Endothelial cell of umbilical vein (primary cell): ENCODE measurements around the gene SERGEF. TPM values are rescaled to one million over a fixed set of nuclear protein-coding genes. Genes with fewer than 3 reads are reported as not detected.

Experiments used
- BruUV-seq: library from RNA; stranded (reverse); fragments of 400-500 nt; replicated peaks from 2 replicates; lab custom pipeline; 2021; lab: Mats Ljungman, UMichigan
- CTCF ChIA-PET: fragments of 300-600, 350-600 bp; sonication (Branson Sonifier 250); formaldehyde crosslinking; loops from one replicate; lab custom pipeline; 2021; ENCODE audit warnings: antibody characterized with exemption, inconsistent platforms; lab: Charles Lee
- POLR2A ChIA-PET: fragments of 300-600, 350-600 bp; sonication (Branson Sonifier 250); formaldehyde crosslinking; loops from one replicate; lab custom pipeline; 2021; ENCODE audit warnings: antibody characterized with exemption, inconsistent platforms; lab: Charles Lee
- DNase-seq: peaks from one replicate; pipeline ENCODE4 v3.0.0-alpha.2; 2011; ENCODE audit warnings: low read depth, low spot score
- FAIRE-seq: peaks from 2 replicates; lab custom pipeline; 2011; peaks lifted over from hg19 to GRCh38; lab: Jason Lieb, UNC
- H2AFZ ChIP-seq: 2 replicates; pipeline ENCODE4 v1.6.0; 2012; ENCODE audit warnings: low read depth, low read length, control low read depth, inconsistent platforms
- H3K27ac ChIP-seq: 2 replicates; pipeline ENCODE4 v1.5.1; 2011; ENCODE audit warnings: low read depth, mild to moderate bottlenecking, control low read depth, low read length, moderate library complexity; ENCODE audit not compliant: insufficient read depth
- H3K27me3 ChIP-seq, 2 experiments: 2 replicates each; pipeline versions ENCODE4 v1.6.0 to v1.6.1; 2011; ENCODE audit warnings: low read length in 2 of 2, mixed read lengths in 1 of 2; ENCODE audit not compliant: control insufficient read depth in 2 of 2, insufficient read depth in 2 of 2
- H3K36me3 ChIP-seq, 2 experiments: 2 replicates in 1 of 2; 3 replicates in 1 of 2; pipeline ENCODE4 v1.5.1; 2011; ENCODE audit warnings: low read length in 2 of 2, mild to moderate bottlenecking in 1 of 2, moderate library complexity in 1 of 2; ENCODE audit not compliant: control insufficient read depth in 2 of 2, insufficient read depth in 2 of 2; ENCODE audit errors: extremely low read depth in 1 of 2
- H3K4me1 ChIP-seq: 3 replicates; pipeline ENCODE4 v1.5.1; 2011; ENCODE audit warnings: mild to moderate bottlenecking, low read length; ENCODE audit not compliant: control insufficient read depth, insufficient read depth; ENCODE audit errors: extremely low read depth
- H3K4me2 ChIP-seq: 2 replicates; pipeline ENCODE4 v1.6.1; 2011; ENCODE audit warnings: low read length, control low read depth, mixed read lengths; ENCODE audit not compliant: insufficient read depth
- H3K4me3 ChIP-seq, 3 experiments: fragments of 200-600 bp in 1 of 3; sonication (generic), shearing (Covaris generic) in 1 of 3; replicated peaks in 1 of 3; 2 replicates each; pipeline ENCODE4 v1.5.1; 2011 to 2016; ENCODE audit warnings: control low read depth in 3 of 3, low read length in 3 of 3, mild to moderate bottlenecking in 2 of 3, inconsistent platforms in 1 of 3, low read depth in 1 of 3, moderate library complexity in 1 of 3; ENCODE audit not compliant: insufficient read depth in 1 of 3
- H3K79me2 ChIP-seq: 2 replicates; pipeline ENCODE4 v1.6.0; 2012; ENCODE audit warnings: low read length, inconsistent platforms; ENCODE audit not compliant: control insufficient read depth, insufficient read depth
- H3K9ac ChIP-seq: replicated peaks from 2 replicates; pipeline ENCODE3; 2011; ENCODE audit warnings: low read length, control low read depth; ENCODE audit not compliant: insufficient read depth; ENCODE audit errors: extremely low read depth
- H3K9me1 ChIP-seq: replicated peaks from 3 replicates; pipeline ENCODE4 v1.6.0; 2011; ENCODE audit warnings: mild to moderate bottlenecking, low read length; ENCODE audit not compliant: control insufficient read depth, insufficient read depth; ENCODE audit errors: extremely low read depth
- H3K9me3 ChIP-seq: replicated peaks from 2 replicates; pipeline ENCODE4 v1.5.1; 2012; ENCODE audit warnings: low read length, inconsistent platforms; ENCODE audit not compliant: control insufficient read depth, insufficient read depth
- H4K20me1 ChIP-seq: replicated peaks from 2 replicates; pipeline ENCODE3; 2011; ENCODE audit warnings: mild to moderate bottlenecking, low read length; ENCODE audit not compliant: control insufficient read depth, insufficient read depth; ENCODE audit errors: extremely low read depth
- CTCF ChIP-seq, 2 donors: IDR thresholded peaks; 1 replicate in 1 of 2; 2 replicates in 1 of 2; pipeline ENCODE4 v1.5.1; 2011; ENCODE audit warnings: low read length in 2 of 2, mild to moderate bottlenecking in 2 of 2, moderate library complexity in 2 of 2, control low read depth in 1 of 2, inconsistent platforms in 1 of 2, low read depth in 1 of 2; ENCODE audit not compliant: insufficient read depth in 1 of 2; ENCODE audit errors: extremely low read depth in 1 of 2
- EZH2 ChIP-seq: IDR thresholded peaks from 2 replicates; pipeline ENCODE4 v1.6.1; 2012; ENCODE audit warnings: borderline replicate concordance, low read depth, mild to moderate bottlenecking, moderate library complexity, low read length, inconsistent platforms; ENCODE audit not compliant: severe bottlenecking
- FOS ChIP-seq: IDR thresholded peaks from 2 replicates; pipeline ENCODE4 v1.6.1; 2011; ENCODE audit warnings: mild to moderate bottlenecking, low read length, moderate library complexity, borderline replicate concordance; ENCODE audit not compliant: insufficient read depth
- GATA2 ChIP-seq: IDR thresholded peaks from 2 replicates; pipeline ENCODE4 v1.7.0; 2011; ENCODE audit warnings: low read depth, mild to moderate bottlenecking, moderate library complexity, mixed read lengths, low read length; ENCODE audit not compliant: insufficient read length, insufficient read depth
- JUN ChIP-seq: IDR thresholded peaks from 2 replicates; pipeline ENCODE4 v1.6.1; 2011; ENCODE audit warnings: borderline replicate concordance, low read depth; ENCODE audit not compliant: insufficient read length, insufficient read depth
- MAX ChIP-seq: IDR thresholded peaks from 2 replicates; pipeline ENCODE4 v1.6.1; 2011; ENCODE audit not compliant: insufficient read depth, insufficient read length
- MYC ChIP-seq: IDR thresholded peaks from one replicate; pipeline ENCODE4 v1.6.1; 2011; ENCODE audit warnings: mild to moderate bottlenecking, low read depth, low read length
- POLR2A ChIP-seq: IDR thresholded peaks from 2 replicates; pipeline ENCODE4 v1.6.1; 2012; ENCODE audit warnings: low read depth, mild to moderate bottlenecking, control low read depth, low read length
- POLR2AphosphoS5 ChIP-seq: IDR thresholded peaks from 2 replicates; pipeline ENCODE4 v1.6.1; 2012; ENCODE audit warnings: low read depth, mild to moderate bottlenecking, control low read depth, low read length, moderate library complexity; ENCODE audit not compliant: insufficient read depth
- dilution Hi-C: fragments of 300-500 bp; cut with MboI; formaldehyde crosslinking; loops from one replicate; pipeline ENCODE4 v1.15.0; 2019; ENCODE audit warnings: low sequenced_read_pairs; ENCODE audit not compliant: extremely low pct_ligation_motif_present
- intact Hi-C: fragments of 100-400 bp; cut with micrococcal nuclease; formaldehyde crosslinking; loops from one replicate; pipeline ENCODE4 v1.10.0; 2022
- polyA plus RNA-seq, 4 experiments: library from polyadenylated mRNA; depleted of rRNA in 3 of 4; stranded (reverse) in 3 of 4; unstranded in 1 of 4; fragments of >200 nt; gene quantifications; 2 replicates each; pipeline versions ENCODE4 v1.2.1 to v1.2.3, GENCODE V29; 2011 to 2012; ENCODE audit warnings: missing spikeins in 1 of 4
- total RNA-seq: library from RNA; stranded (reverse); gene quantifications from 2 replicates; pipeline ENCODE4 v1.2.3, GENCODE V29; 2021

Gene SERGEF
- total and polyA plus RNA-seq, 2 donors (not counting 3 experiments of a cell fraction or from before 2014, with no cell fraction given), result 8.7 to 16.7 TPM

GRCh38 chr11:17974246-17974645 lies 38.6 kb downstream of the SERGEF start:
- Histone ChIP-seq H3K79me2 (no peaks in the 10 kb centered on the region), H3K4me2 (no peak overlapping the region), H3K9ac (no peak overlapping the region), H4K20me1 (no peaks in the 10 kb centered on the region), H3K4me1 (no peaks in the 10 kb centered on the region), H3K27me3 (no peaks in the 10 kb centered on the region), H2AFZ (no peak overlapping the region), H3K4me3 (no peak overlapping the region), H3K9me1 (no peaks in the 10 kb centered on the region), H3K36me3 (no peaks in the 10 kb centered on the region), H3K27ac (no peak overlapping the region), H3K9me3 (no peaks in the 10 kb centered on the region)
- CTCF ChIA-PET, result interaction anchor here (1.1 to 15.8 kb wide), 4 partner anchors 42 to 376 kb away, joined by 3 to 593 read pairs (median 12); partner anchors contain the start of gene KCNC1
- no TSS peak for BruUV-seq
- intact Hi-C loops (no loop called here), dilution Hi-C loops (no loop called here)
- POLR2A ChIA-PET, result no interaction called here
- no peak for FAIRE-seq
- no peak for TF ChIP-seq EZH2
- no peak for TF ChIP-seq MAX
- no peak for TF ChIP-seq MYC
- TF ChIP-seq JUN, result no peak
- no peak for TF ChIP-seq CTCF (IDR thresholded peaks at IDR 0.05; ENCODE audit: extremely low read depth in 1 of 2, insufficient read depth in 1 of 2, low read depth in 1 of 2, low read length in 2 of 2)
- no peak for TF ChIP-seq POLR2A
- TF ChIP-seq GATA2, result no peak
- no peak for TF ChIP-seq FOS
- TF ChIP-seq POLR2AphosphoS5, result no peak
- no peak for DNase-seq
